SK-N-SH treated with all-trans-retinoic acid at 6 μM for 48 hours (cell line): ENCODE data around the gene STARD10.

Source experiments
- ATAC-seq: fragments of 200-7000 bp; cut with Tn5 transposase; 3 replicates; pipeline ENCODE4 v1.9.1; 2020; ENCODE audit warnings: mild to moderate bottlenecking, moderate library complexity
- ARNTL ChIP-seq: fragments of 450-650 bp; formaldehyde crosslinking; IDR thresholded peaks from 2 replicates; pipeline ENCODE4 v1.5.0; 2020; ENCODE audit warnings: low read depth, mild to moderate bottlenecking, moderate library complexity, borderline replicate concordance
- BACH2 ChIP-seq: fragments of 250-450 bp; sonication (Bioruptor Pico); IDR thresholded peaks from 2 replicates; pipeline ENCODE4 v1.9.0; 2021; ENCODE audit warnings: mild to moderate bottlenecking, borderline replicate concordance
- CSDC2 ChIP-seq: fragments of 250-450 bp; sonication (Bioruptor Pico); IDR thresholded peaks from 2 replicates; pipeline ENCODE4 v1.5.0; 2020; ENCODE audit warnings: mild to moderate bottlenecking, moderate library complexity
- ESRRG ChIP-seq: fragments of 250-450 bp; sonication (Bioruptor Pico); IDR thresholded peaks from 2 replicates; pipeline ENCODE4 v1.6.1; 2021; ENCODE audit warnings: mild to moderate bottlenecking
- GLIS3 ChIP-seq: fragments of 250-450 bp; sonication (Bioruptor Pico); IDR thresholded peaks from 2 replicates; pipeline ENCODE4 v1.5.0; 2020; ENCODE audit warnings: mild to moderate bottlenecking, moderate library complexity
- ISL1 ChIP-seq: fragments of 250-450 bp; sonication (Bioruptor Pico); IDR thresholded peaks from 2 replicates; pipeline ENCODE4 v2.1.2; 2022; ENCODE audit warnings: mild to moderate bottlenecking, moderate library complexity
- OSR1 ChIP-seq: fragments of 250-450 bp; sonication (Bioruptor Pico); IDR thresholded peaks from 2 replicates; pipeline ENCODE4 v1.8.0; 2022; ENCODE audit warnings: moderate library complexity, mild to moderate bottlenecking, inconsistent platforms
- PPARA ChIP-seq: fragments of 250-450 bp; sonication (Bioruptor Pico); IDR thresholded peaks from 2 replicates; pipeline ENCODE4 v1.5.0; 2020; ENCODE audit warnings: mild to moderate bottlenecking, borderline replicate concordance
- RARB ChIP-seq: fragments of 250-450 bp; sonication (Bioruptor Pico); IDR thresholded peaks from 2 replicates; pipeline ENCODE4 v1.8.0; 2021; ENCODE audit warnings: mild to moderate bottlenecking, moderate library complexity
- SNAI2 ChIP-seq: fragments of 250-450 bp; sonication (Bioruptor Pico); IDR thresholded peaks from 2 replicates; pipeline ENCODE4 v1.5.0; 2020; ENCODE audit warnings: mild to moderate bottlenecking, moderate library complexity
- TCF4 ChIP-seq: fragments of 250-450 bp; sonication (Bioruptor Pico); IDR thresholded peaks from 2 replicates; pipeline ENCODE4 v1.8.0; 2021; ENCODE audit warnings: mild to moderate bottlenecking, moderate library complexity, borderline replicate concordance
- TOX ChIP-seq: fragments of 250-450 bp; sonication (Bioruptor Pico); IDR thresholded peaks from 2 replicates; pipeline ENCODE4 v1.8.0; 2021; ENCODE audit warnings: mild to moderate bottlenecking, moderate library complexity, borderline replicate concordance
- ZC3H10 ChIP-seq: fragments of 250-450 bp; sonication (Bioruptor Pico); IDR thresholded peaks from 2 replicates; pipeline ENCODE4 v1.5.1; 2021; ENCODE audit warnings: mild to moderate bottlenecking, moderate library complexity
- ZFP3 ChIP-seq: fragments of 250-450 bp; sonication (Bioruptor Pico); IDR thresholded peaks from 2 replicates; pipeline ENCODE4 v1.5.0; 2020; ENCODE audit warnings: mild to moderate bottlenecking, moderate library complexity
- ZFP30 ChIP-seq: fragments of 450-650 bp; formaldehyde crosslinking; IDR thresholded peaks from 2 replicates; pipeline ENCODE4 v1.5.0; 2022; ENCODE audit warnings: mild to moderate bottlenecking, moderate library complexity
- ZNF565 ChIP-seq: fragments of 450-650 bp; formaldehyde crosslinking; conservative IDR thresholded peaks from 2 replicates; pipeline ENCODE4 v1.5.0; 2020; ENCODE audit warnings: low read depth, mild to moderate bottlenecking, moderate library complexity
- ZNF70 ChIP-seq: fragments of 450-650 bp; formaldehyde crosslinking; IDR thresholded peaks from 2 replicates; pipeline ENCODE4 v1.5.0; 2020; ENCODE audit warnings: mild to moderate bottlenecking, moderate library complexity
- ZNF8 ChIP-seq: fragments of 450-650 bp; formaldehyde crosslinking; IDR thresholded peaks from 2 replicates; pipeline ENCODE4 v1.5.0; 2020; ENCODE audit warnings: mild to moderate bottlenecking, moderate library complexity
- TF ChIP-seq, protein P1 (sequence below): fragments of 250-450 bp; sonication (Bioruptor Pico); IDR thresholded peaks from 2 replicates; pipeline ENCODE4 v1.5.1; 2021; ENCODE audit warnings: mild to moderate bottlenecking, moderate library complexity
- TF ChIP-seq, protein P2 (sequence below): fragments of 250-450 bp; sonication (Bioruptor Pico); IDR thresholded peaks from 2 replicates; pipeline ENCODE4 v1.5.0; 2020; ENCODE audit warnings: mild to moderate bottlenecking, moderate library complexity
- TF ChIP-seq, protein P3 (sequence below): fragments of 250-450 bp; sonication (Bioruptor Pico); IDR thresholded peaks from 2 replicates; pipeline ENCODE4 v1.8.0; 2021; ENCODE audit warnings: low read depth, mild to moderate bottlenecking, moderate library complexity, borderline replicate concordance

STARD10 gene

DNA sequence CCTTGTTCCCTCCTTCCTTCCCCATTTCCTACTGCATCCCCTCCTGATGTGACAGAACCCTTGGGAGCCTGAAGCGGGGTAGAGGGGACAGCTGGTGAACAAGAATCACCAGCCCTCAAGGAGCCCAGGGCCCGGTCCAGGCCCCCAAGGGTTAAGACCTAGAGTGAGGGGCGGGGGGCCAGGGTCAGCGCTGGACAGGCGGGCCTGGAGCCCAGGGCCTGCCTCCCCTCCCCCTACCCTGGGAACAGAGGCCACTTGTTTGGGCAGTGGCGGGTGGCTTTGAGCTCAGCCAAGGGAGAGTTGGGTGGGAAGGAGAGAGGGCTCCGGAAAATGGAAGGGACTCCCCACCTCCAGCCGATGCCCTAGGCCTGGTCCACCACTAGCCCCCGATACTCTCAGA lies 43.8 kb downstream of the STARD10 start:
- TF ChIP-seq ESRRG (CRISPR knock-in tag) = no peak
- no peak for TF ChIP-seq BACH2 (CRISPR knock-in tag)
- TF ChIP-seq ZFP30 (CRISPR knock-in tag) = no peak
- TF ChIP-seq TOX = no peak
- TF ChIP-seq PPARA = no peak
- no peak for TF ChIP-seq GLIS3 (CRISPR knock-in tag)
- TF ChIP-seq CSDC2 (CRISPR knock-in tag) = no peak
- no peak for TF ChIP-seq ZNF565 (CRISPR knock-in tag)
- TF ChIP-seq, protein P1, sequence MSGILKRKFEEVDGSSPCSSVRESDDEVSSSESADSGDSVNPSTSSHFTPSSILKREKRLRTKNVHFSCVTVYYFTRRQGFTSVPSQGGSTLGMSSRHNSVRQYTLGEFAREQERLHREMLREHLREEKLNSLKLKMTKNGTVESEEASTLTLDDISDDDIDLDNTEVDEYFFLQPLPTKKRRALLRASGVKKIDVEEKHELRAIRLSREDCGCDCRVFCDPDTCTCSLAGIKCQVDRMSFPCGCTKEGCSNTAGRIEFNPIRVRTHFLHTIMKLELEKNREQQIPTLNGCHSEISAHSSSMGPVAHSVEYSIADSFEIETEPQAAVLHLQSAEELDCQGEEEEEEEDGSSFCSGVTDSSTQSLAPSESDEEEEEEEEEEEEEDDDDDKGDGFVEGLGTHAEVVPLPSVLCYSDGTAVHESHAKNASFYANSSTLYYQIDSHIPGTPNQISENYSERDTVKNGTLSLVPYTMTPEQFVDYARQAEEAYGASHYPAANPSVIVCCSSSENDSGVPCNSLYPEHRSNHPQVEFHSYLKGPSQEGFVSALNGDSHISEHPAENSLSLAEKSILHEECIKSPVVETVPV (CRISPR knock-in tag) = no peak
- no peak for TF ChIP-seq OSR1
- TF ChIP-seq RARB (CRISPR knock-in tag) = no peak
- TF ChIP-seq ZNF70 (CRISPR knock-in tag) = no peak
- TF ChIP-seq ZFP3 (CRISPR knock-in tag) = no peak
- no peak for TF ChIP-seq TCF4
- TF ChIP-seq ARNTL (CRISPR knock-in tag) = no peak
- TF ChIP-seq, protein P2, sequence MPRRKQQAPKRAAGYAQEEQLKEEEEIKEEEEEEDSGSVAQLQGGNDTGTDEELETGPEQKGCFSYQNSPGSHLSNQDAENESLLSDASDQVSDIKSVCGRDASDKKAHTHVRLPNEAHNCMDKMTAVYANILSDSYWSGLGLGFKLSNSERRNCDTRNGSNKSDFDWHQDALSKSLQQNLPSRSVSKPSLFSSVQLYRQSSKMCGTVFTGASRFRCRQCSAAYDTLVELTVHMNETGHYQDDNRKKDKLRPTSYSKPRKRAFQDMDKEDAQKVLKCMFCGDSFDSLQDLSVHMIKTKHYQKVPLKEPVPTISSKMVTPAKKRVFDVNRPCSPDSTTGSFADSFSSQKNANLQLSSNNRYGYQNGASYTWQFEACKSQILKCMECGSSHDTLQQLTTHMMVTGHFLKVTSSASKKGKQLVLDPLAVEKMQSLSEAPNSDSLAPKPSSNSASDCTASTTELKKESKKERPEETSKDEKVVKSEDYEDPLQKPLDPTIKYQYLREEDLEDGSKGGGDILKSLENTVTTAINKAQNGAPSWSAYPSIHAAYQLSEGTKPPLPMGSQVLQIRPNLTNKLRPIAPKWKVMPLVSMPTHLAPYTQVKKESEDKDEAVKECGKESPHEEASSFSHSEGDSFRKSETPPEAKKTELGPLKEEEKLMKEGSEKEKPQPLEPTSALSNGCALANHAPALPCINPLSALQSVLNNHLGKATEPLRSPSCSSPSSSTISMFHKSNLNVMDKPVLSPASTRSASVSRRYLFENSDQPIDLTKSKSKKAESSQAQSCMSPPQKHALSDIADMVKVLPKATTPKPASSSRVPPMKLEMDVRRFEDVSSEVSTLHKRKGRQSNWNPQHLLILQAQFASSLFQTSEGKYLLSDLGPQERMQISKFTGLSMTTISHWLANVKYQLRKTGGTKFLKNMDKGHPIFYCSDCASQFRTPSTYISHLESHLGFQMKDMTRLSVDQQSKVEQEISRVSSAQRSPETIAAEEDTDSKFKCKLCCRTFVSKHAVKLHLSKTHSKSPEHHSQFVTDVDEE (CRISPR knock-in tag) = no peak
- no peak for TF ChIP-seq ZNF8 (CRISPR knock-in tag)
- no peak for ATAC-seq

DNA sequence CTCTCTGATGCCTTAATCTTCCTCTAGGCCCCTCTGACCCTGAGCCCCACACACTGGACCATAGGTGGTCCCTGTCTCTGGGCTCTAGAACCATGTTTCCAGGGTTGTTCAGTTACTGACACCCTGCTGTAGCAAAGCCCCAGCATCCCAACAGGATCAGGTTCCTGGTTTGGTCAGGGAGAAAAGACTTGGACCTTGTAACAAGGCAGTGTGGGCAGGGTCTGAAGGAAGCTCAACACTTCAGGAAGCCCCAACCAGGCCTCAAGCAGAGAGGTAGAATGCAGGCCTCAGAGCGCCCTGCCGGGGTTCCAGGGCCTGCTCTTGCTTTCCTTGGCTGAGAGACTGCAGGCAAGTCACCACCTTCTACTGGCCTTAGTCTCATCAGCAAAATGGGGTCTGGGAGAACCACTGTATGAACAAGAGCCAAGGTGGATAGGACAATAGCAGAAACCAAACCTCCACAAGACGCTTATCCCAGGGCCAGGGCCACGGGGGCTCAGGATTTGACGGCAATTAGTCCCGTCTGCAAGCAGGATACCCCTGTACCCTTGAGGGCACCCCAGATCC lies 46.5 kb downstream of the STARD10 start:
- TF ChIP-seq PPARA = no peak
- no peak for TF ChIP-seq ZFP3 (CRISPR knock-in tag)
- no peak for TF ChIP-seq ZC3H10 (CRISPR knock-in tag)
- no peak for TF ChIP-seq BACH2 (CRISPR knock-in tag)
- TF ChIP-seq, protein P2 (CRISPR knock-in tag) = no peak
- TF ChIP-seq, protein P1 (CRISPR knock-in tag) = no peak
- TF ChIP-seq ZNF565 (CRISPR knock-in tag) = no peak
- TF ChIP-seq, protein P3, sequence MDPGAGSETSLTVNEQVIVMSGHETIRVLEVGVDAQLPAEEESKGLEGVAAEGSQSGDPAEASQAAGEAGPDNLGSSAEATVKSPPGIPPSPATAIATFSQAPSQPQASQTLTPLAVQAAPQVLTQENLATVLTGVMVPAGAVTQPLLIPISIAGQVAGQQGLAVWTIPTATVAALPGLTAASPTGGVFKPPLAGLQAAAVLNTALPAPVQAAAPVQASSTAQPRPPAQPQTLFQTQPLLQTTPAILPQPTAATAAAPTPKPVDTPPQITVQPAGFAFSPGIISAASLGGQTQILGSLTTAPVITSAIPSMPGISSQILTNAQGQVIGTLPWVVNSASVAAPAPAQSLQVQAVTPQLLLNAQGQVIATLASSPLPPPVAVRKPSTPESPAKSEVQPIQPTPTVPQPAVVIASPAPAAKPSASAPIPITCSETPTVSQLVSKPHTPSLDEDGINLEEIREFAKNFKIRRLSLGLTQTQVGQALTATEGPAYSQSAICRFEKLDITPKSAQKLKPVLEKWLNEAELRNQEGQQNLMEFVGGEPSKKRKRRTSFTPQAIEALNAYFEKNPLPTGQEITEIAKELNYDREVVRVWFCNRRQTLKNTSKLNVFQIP = no peak
- TF ChIP-seq SNAI2 (CRISPR knock-in tag) = no peak
- no peak for TF ChIP-seq ZNF70 (CRISPR knock-in tag)
- TF ChIP-seq ISL1 (CRISPR knock-in tag) = no peak
- no peak for TF ChIP-seq OSR1
- ATAC-seq = no peak

DNA sequence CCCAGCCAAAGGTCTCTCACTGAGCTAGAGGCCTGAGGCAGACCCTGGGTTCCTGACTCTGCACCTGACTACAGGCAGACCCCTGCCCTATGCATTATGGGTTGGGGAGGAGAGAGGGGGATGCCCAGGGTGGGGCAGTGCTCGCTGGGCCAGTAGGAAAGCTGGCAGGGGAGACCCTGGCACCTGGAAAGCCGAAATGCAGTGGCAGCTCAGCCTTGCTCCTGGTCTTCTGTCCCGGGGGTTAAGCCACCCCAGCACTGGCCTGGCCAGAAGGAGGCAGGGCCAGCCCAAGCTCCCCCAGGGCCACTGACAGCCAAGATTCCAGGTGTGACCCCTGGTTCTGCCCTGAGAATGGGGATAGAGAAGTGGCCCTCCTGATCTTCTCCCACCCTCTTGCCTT lies 47.0 kb downstream of the STARD10 start:
- no peak for ATAC-seq
- TF ChIP-seq TOX (no peak), RARB (CRISPR knock-in tag) (no peak), ZFP3 (CRISPR knock-in tag) (no peak)
- TF ChIP-seq, protein P3 = no peak
